ENCODE results near the gene AP4M1. TPM values are rescaled to one million over a fixed set of nuclear protein-coding genes. Genes with fewer than 3 reads are reported as not detected.

The AP4M1 gene
- total RNA-seq, 4 donors from 2014 or later, result 16.5 to 86.0 (median 54.9) TPM

DNA sequence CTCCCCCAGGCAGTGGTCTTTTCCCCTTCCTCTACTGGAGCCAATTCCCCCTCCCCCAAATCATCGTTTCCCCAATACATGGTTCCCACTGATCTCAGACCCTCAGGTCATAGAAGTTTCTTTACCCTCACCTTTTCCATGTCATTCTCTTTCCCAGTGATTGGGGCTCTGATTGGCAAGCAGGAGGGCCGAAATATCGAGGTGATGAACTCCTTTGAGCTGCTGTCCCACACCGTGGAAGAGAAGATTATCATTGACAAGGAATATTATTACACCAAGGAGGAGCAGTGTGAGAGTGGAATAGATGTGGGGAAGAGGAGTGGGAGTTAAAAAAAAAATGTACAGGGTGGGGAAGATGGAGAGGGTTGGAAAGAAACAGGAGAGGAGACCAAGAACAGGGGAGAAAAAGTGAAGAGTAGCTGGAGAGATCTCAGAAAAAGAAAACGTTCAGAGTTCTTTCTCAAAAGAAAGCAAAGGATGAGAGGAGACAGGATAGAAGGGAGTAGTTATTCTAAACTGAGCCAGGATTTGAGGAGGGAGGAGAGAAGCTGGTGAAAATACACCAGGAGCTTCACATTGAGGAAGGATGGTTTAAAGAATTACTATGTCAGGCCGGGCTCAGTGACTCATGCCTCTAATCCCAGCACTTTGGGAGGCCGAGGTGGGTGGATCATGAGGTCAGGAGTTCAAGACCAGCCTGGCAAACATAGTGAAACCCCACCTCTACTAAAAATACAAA lies 11.8 kb upstream of the AP4M1 start:
- in situ Hi-C loops (cut with MboI; ENCODE audit: low pct_ligation_motif_present in 1 of 4, low pct_unique_long_range_greater_than_20kb in 1 of 4, low sequenced_read_pairs in 3 of 4), result no loop called here
- Histone ChIP-seq H3K27me3 (no peaks in the 10 kb centered on the region), H3K4me3 (peak overlapping the region; percentile 66 to 90 (median 78)), H3K4me1 (peaks cover 13 to 21% (median 19%) of the 10 kb centered on the region in 4 donors), H3K36me3 (peaks cover 0 to 16% (median 6%) of the 10 kb centered on the region in 4 donors), H3K9me3 (no peaks in the 10 kb centered on the region), H3K27ac (peak overlapping the region; percentile 89 to 93 (median 92))
- DNase-seq, result no peak
- TF ChIP-seq POLR2AphosphoS5 (IDR thresholded peaks at IDR 0.05) (no peak), EP300 (IDR thresholded peaks at IDR 0.05; ENCODE audit: low read depth) (no peak), POLR2A (IDR thresholded peaks at IDR 0.05) (no peak)
- TF ChIP-seq, protein P1, sequence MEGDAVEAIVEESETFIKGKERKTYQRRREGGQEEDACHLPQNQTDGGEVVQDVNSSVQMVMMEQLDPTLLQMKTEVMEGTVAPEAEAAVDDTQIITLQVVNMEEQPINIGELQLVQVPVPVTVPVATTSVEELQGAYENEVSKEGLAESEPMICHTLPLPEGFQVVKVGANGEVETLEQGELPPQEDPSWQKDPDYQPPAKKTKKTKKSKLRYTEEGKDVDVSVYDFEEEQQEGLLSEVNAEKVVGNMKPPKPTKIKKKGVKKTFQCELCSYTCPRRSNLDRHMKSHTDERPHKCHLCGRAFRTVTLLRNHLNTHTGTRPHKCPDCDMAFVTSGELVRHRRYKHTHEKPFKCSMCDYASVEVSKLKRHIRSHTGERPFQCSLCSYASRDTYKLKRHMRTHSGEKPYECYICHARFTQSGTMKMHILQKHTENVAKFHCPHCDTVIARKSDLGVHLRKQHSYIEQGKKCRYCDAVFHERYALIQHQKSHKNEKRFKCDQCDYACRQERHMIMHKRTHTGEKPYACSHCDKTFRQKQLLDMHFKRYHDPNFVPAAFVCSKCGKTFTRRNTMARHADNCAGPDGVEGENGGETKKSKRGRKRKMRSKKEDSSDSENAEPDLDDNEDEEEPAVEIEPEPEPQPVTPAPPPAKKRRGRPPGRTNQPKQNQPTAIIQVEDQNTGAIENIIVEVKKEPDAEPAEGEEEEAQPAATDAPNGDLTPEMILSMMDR (IDR thresholded peaks at IDR 0.05), result no peak
- intact Hi-C loops (cut with DNase I; ENCODE audit: low total_unique reads), result loop anchor here (5.0 kb wide), 1 partner anchor 38 kb away; the partner anchor contains the start of gene MBLAC1
- 20 to 25% methylated on average over 3 to 7 of the region's 7 CpGs for WGBS, 2 donors (ENCODE audit: low coverage in 1 of 2)

DNA sequence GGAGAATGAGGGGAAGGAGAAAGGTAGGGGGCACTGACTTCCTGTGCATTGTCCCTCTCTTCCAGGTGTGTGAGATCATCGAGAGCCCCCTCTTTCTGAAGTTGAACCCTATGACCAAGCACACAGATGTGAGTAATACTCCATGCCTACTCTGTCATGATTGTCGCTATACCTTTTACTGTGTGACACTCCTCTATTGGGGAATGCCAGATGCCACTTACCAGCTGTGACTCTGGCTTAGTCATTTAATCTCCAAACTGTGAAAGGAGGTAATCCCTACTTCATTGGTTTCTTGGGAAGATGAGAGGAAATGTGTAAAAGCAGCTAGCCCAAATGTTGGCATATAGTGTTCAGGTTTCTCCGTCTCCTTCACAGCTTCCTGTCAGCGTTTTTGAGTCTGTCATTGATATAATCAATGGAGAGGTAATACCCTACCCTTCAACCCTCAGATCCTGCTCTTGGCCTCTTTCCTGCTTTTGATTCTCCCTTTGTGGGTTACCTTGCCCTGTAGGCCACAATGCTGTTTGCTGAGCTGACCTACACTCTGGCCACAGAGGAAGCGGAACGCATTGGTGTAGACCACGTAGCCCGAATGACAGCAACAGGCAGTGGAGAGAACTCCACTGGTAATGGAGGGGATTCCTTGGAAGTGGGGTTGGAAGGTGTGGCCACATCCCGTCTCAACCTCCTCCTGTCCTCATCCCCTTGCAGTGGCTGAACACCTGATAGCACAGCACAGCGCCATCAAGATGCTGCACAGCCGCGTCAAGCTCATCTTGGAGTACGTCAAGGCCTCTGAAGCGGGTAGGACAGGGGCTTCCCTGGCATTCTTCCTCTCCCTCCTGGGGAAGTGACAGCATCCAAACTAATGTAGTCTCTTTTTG lies 10.7 kb upstream of the AP4M1 start:
- intact Hi-C loops (cut with DNase I; ENCODE audit: low total_unique reads) (no loop called here), in situ Hi-C loops (cut with MboI; ENCODE audit: low pct_ligation_motif_present in 1 of 4, low pct_unique_long_range_greater_than_20kb in 1 of 4, low sequenced_read_pairs in 3 of 4) (no loop called here)
- H3K36me3 ChIP-seq, result peaks cover 0 to 26% (median 11%) of the 10 kb centered on the region in 4 donors
- H3K4me3 ChIP-seq, result no peak overlapping the region
- WGBS, 2 donors (ENCODE audit: low coverage in 1 of 2), result 86 to 89% methylated on average over 4 to 14 of the region's 14 CpGs
- peaks cover 13 to 21% (median 19%) of the 10 kb centered on the region in 4 donors for H3K4me1 ChIP-seq
- TF ChIP-seq, protein P1 (IDR thresholded peaks at IDR 0.05), result no peak
- TF ChIP-seq EP300 (IDR thresholded peaks at IDR 0.05; ENCODE audit: low read depth), result no peak
- no peak for DNase-seq
- H3K27me3 ChIP-seq, result no peaks in the 10 kb centered on the region
- H3K9me3 ChIP-seq, result no peaks in the 10 kb centered on the region
- no peak overlapping the region for H3K27ac ChIP-seq

DNA sequence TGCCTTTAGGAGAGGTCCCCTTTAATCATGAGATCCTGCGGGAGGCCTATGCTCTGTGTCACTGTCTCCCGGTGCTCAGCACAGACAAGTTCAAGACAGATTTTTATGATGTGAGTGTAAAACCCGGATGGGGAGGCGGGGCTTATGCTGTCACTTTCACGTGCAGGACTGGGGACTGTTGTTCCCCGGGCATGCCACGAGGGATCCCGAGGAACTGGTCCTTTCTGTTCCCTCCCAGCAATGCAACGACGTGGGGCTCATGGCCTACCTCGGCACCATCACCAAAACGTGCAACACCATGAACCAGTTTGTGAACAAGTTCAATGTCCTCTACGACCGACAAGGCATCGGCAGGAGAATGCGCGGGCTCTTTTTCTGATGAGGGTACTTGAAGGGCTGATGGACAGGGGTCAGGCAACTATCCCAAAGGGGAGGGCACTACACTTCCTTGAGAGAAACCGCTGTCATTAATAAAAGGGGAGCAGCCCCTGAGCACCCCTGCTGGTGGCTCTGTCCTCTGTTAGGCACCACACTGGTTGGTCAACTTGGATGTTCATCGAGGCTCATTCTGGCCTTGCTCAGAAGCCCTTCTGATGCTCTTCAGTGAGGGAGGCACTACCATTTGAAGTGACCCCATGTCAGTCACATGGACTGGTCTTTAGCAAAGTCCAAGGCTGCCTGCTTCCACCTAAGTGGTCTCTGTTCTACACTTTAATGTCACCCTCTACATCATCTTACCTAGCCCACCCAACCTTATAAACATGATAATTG lies 9.8 kb upstream of the AP4M1 start:
- 59 to 80% methylated on average over 2 to 19 of the region's 19 CpGs for WGBS, 2 donors (ENCODE audit: low coverage in 1 of 2)
- Histone ChIP-seq H3K4me3 (no peak overlapping the region), H3K4me1 (peaks cover 13 to 21% (median 19%) of the 10 kb centered on the region in 4 donors), H3K36me3 (peaks cover 0 to 34% (median 15%) of the 10 kb centered on the region in 4 donors), H3K9me3 (no peaks in the 10 kb centered on the region), H3K27me3 (no peaks in the 10 kb centered on the region), H3K27ac (no peak overlapping the region)
- TF ChIP-seq EP300 (IDR thresholded peaks at IDR 0.05; ENCODE audit: low read depth) (no peak), POLR2A (IDR thresholded peaks at IDR 0.05) (no peak), POLR2AphosphoS5 (IDR thresholded peaks at IDR 0.05) (no peak)
- TF ChIP-seq, protein P1 (IDR thresholded peaks at IDR 0.05), result no peak
- intact Hi-C loops (cut with DNase I; ENCODE audit: low total_unique reads), result no loop called here
- DNase-seq, result no peak
- in situ Hi-C loops (cut with MboI; ENCODE audit: low pct_ligation_motif_present in 1 of 4, low pct_unique_long_range_greater_than_20kb in 1 of 4, low sequenced_read_pairs in 3 of 4), result no loop called here
